WTC11 (cell line): ENCODE measurements around the gene BRCC3.

Source experiments
- CTCF ChIP-seq: fragments of 200-600 bp; IDR thresholded peaks from 2 replicates; pipeline ENCODE4 v1.8.0; 2022; ENCODE audit warnings: antibody characterized with exemption
- EMX1 ChIP-seq: fragments of 250-450 bp; sonication (Bioruptor Pico); IDR thresholded peaks from 2 replicates; pipeline ENCODE4 v1.8.0; 2021; ENCODE audit warnings: mild to moderate bottlenecking
- IRF1 ChIP-seq: sonication (generic); formaldehyde crosslinking; IDR thresholded peaks from 2 replicates; pipeline ENCODE4 v1.8.0; 2023; ENCODE audit warnings: missing genetic modification reagents
- NR1H2 ChIP-seq: sonication (generic); formaldehyde crosslinking; IDR thresholded peaks from 2 replicates; pipeline ENCODE4 v1.9.0; 2021; ENCODE audit warnings: mild to moderate bottlenecking, moderate library complexity, missing genetic modification reagents
- OVOL2 ChIP-seq: fragments of 250-450 bp; sonication (Bioruptor Pico); IDR thresholded peaks from 2 replicates; pipeline ENCODE4 v1.9.0; 2021; ENCODE audit warnings: mild to moderate bottlenecking, borderline replicate concordance

GRCh38 chrX:155113097-155113496, 41.8 kb downstream of the BRCC3 start:
- TF ChIP-seq OVOL2 (CRISPR knock-in tag), result no peak
- TF ChIP-seq EMX1 (CRISPR knock-in tag), result no peak
- TF ChIP-seq CTCF, result no peak
- TF ChIP-seq NR1H2 (CRISPR knock-in tag), result no peak
- no peak for TF ChIP-seq IRF1 (CRISPR knock-in tag)
